ENCODE data around the gene UPK2.
"Not testable (repeated sequence)": the region's sequence is repeated elsewhere in the genome, so short reads cannot be mapped to it uniquely, and the experiment has no call there.

UPK2 gene

DNA sequence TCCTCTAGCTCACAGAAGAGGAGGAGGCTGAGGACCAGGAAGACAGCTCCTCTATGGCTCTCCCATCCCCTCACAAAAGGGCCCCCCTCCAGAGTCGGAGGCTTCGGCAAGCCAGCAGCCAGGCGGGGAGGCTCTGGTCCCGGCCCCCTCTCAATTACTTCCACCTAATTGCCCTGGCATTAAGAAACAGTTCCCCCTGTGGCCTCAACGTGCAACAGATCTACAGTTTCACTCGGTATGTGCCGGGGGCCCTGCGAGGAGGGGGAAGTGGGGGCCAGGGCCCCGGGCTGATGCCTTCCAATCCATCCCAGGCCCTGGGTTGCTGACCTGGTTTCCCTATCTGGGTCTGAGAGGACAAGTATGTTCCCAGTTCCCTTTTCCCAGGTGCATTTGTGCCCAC is 23.3 kb downstream of the UPK2 start:
- H3K27ac Mint-ChIP-seq, result no peak overlapping the region
- H3K36me3 Mint-ChIP-seq (ENCODE audit: low read depth), result no peaks in the 10 kb centered on the region
- DNase-seq, result no peak
- H3K4me3 Mint-ChIP-seq, result no peak overlapping the region
- no peaks in the 10 kb centered on the region for H3K4me1 Mint-ChIP-seq (ENCODE audit: low read depth)
- H3K9me3 Mint-ChIP-seq, result no peaks in the 10 kb centered on the region
- peaks cover 4% of the 10 kb centered on the region for H3K27me3 Mint-ChIP-seq

DNA sequence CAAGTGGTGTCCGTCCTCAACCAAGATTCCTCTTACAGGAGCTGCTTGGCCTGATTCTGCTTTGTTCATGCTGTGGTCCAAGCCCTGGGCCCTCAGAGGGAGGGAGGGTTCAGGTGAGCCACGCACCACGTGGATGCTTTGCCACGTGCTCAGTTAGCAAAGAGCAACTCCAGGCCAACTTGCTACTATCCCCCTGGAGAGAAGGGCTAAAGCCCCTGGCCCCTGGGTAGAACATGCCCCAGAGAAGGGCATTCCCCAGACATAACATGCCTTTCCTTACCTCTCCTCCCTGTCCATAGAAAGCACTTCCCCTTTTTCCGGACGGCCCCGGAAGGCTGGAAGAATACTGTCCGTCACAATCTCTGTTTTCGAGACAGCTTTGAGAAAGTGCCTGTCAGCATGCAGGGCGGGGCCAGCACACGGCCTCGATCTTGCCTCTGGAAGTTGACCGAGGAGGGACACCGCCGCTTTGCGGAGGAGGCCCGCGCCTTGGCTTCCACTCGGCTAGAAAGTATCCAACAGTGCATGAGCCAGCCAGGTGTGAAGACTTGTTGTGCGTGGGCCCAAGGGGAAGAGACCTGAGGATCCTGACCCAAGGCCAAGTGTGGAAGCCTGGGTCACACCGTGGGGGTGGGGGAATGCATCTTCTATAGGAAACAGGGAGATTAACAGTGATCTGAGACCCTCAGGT is 24.2 kb downstream of the UPK2 start:
- DNase-seq, result no peak
- Mint-ChIP-seq H3K9me3 (no peaks in the 10 kb centered on the region), H3K27ac (no peak overlapping the region), H3K4me3 (no peak overlapping the region), H3K27me3 (no peaks in the 10 kb centered on the region), H3K36me3 (ENCODE audit: low read depth) (no peaks in the 10 kb centered on the region), H3K4me1 (ENCODE audit: low read depth) (no peaks in the 10 kb centered on the region)

- not testable (repeated sequence) for H3K27me3 Mint-ChIP-seq; H3K4me1 Mint-ChIP-seq (ENCODE audit: low read depth); H3K4me3 Mint-ChIP-seq; H3K27ac Mint-ChIP-seq; H3K36me3 Mint-ChIP-seq (ENCODE audit: low read depth); DNase-seq; H3K9me3 Mint-ChIP-seq
Measured at GRCh38 chr11:118984337-118984736, 28.2 kb downstream of the UPK2 start.

DNA sequence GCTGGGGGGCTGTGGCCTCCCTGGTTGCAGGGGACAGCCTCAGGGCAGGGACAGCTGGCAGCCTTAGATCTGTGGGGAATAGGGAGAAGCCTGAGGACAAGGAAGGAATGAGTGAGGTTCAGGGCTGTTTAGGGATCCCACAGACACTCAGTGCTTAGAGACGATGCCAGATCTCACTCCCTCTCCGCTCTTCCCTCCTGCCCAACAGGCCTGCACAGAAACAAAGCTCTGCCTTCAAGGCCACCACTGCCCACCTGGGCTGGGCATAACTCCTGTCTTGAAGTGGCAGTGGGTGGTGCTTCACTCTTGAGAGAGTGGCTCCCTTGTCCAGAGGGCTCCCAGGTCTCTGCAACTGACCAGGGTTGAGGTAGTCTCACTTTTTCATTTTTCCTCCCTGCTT is 28.7 kb downstream of the UPK2 start:
- H3K27ac Mint-ChIP-seq, result no peak overlapping the region
- no peaks in the 10 kb centered on the region for H3K36me3 Mint-ChIP-seq (ENCODE audit: low read depth)
- no peak for DNase-seq
- H3K9me3 Mint-ChIP-seq, result no peaks in the 10 kb centered on the region
- H3K27me3 Mint-ChIP-seq, result no peaks in the 10 kb centered on the region
- no peaks in the 10 kb centered on the region for H3K4me1 Mint-ChIP-seq (ENCODE audit: low read depth)
- H3K4me3 Mint-ChIP-seq, result no peak overlapping the region

- H3K9me3 Mint-ChIP-seq, result no peaks in the 10 kb centered on the region
Measured at GRCh38 chr11:118988280-118988679, 32.2 kb downstream of the UPK2 start.

GRCh38 chr11:118991486-118992038 is 35.5 kb downstream of the UPK2 start:
- H3K27ac Mint-ChIP-seq; H3K27me3 Mint-ChIP-seq; H3K4me1 Mint-ChIP-seq (ENCODE audit: low read depth); DNase-seq; H3K4me3 Mint-ChIP-seq; H3K9me3 Mint-ChIP-seq: not testable (repeated sequence)
- peaks cover 24% of the 10 kb centered on the region for H3K36me3 Mint-ChIP-seq (ENCODE audit: low read depth)

More at GRCh38 chr11:118988280-118988679, 32.2 kb downstream of the UPK2 start:
- no peaks in the 10 kb centered on the region for H3K4me1 Mint-ChIP-seq (ENCODE audit: low read depth)
- DNase-seq, result no peak
- H3K27ac Mint-ChIP-seq, result no peak overlapping the region
- H3K27me3 Mint-ChIP-seq, result no peaks in the 10 kb centered on the region
- H3K36me3 Mint-ChIP-seq (ENCODE audit: low read depth), result peaks cover 10% of the 10 kb centered on the region
- no peak overlapping the region for H3K4me3 Mint-ChIP-seq

DNA sequence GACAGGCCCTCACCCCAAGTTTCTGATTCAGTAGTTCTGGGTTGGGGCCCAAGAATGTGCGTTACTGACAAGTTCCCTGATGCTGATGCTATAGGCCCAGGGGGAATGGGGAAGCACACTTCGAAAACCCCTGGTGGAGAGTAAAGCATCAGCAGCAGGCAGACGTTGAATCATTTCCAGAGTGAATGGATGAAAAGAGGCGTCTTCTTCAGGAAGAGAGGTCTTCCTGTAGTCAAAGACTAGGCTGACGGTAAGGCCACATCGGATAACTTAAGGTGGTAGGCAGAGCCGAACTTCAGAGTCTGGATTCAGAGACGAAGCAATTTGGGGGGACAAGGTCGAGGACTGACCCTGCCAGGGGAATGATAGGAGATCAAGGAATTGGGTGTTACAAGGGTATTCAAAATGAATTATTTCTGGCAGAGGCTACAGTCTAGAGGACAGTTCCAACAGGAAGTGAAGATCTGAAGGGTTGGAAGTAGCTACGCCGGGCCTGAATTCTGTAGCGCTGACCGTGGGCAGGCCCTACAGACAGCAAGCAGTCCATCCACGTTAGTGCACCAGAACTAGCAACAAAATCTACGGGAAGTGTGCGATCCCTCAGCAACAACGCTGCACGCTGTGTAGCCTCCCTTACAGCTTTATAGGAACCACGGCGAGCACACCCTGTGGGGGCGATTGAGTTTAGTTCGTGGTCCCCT is 41.0 kb downstream of the UPK2 start:
- H3K27ac Mint-ChIP-seq, result peak overlapping the region; percentile 96
- H3K9me3 Mint-ChIP-seq, result no peaks in the 10 kb centered on the region
- peak overlapping the region; percentile 100 for H3K4me3 Mint-ChIP-seq
- peaks cover 37% of the 10 kb centered on the region for H3K4me1 Mint-ChIP-seq (ENCODE audit: low read depth)
- DNase-seq, result peak; percentile 53
- H3K36me3 Mint-ChIP-seq (ENCODE audit: low read depth), result peaks cover 69% of the 10 kb centered on the region
- no peaks in the 10 kb centered on the region for H3K27me3 Mint-ChIP-seq

- peak; percentile 97 for DNase-seq
- no peaks in the 10 kb centered on the region for H3K27me3 Mint-ChIP-seq
- H3K9me3 Mint-ChIP-seq, result no peaks in the 10 kb centered on the region
- peak within 1 kb of the TSS; percentile 100 for H3K4me3 Mint-ChIP-seq
- H3K27ac Mint-ChIP-seq, result peak within 1 kb of the TSS; percentile 96
- peaks cover 77% of the 10 kb centered on the region for H3K36me3 Mint-ChIP-seq (ENCODE audit: low read depth)
- peaks cover 37% of the 10 kb centered on the region for H3K4me1 Mint-ChIP-seq (ENCODE audit: low read depth)
Measured at GRCh38 chr11:118997627-118998387, 41.7 kb downstream of the UPK2 start, which contains the start of gene CENATAC. TSS of gene CENATAC (plus strand) at chr11:118998138. CDS start at chr11:118998198, 60 bp downstream.

- no peaks in the 10 kb centered on the region for H3K27me3 Mint-ChIP-seq
- peaks cover 79% of the 10 kb centered on the region for H3K36me3 Mint-ChIP-seq (ENCODE audit: low read depth)
- H3K27ac Mint-ChIP-seq, result peak overlapping the region; percentile 96
- H3K4me3 Mint-ChIP-seq, result peak overlapping the region; percentile 100
- no peak for DNase-seq
- H3K4me1 Mint-ChIP-seq (ENCODE audit: low read depth), result peaks cover 40% of the 10 kb centered on the region
- H3K9me3 Mint-ChIP-seq, result no peaks in the 10 kb centered on the region
Measured at GRCh38 chr11:118998388-118998717, 42.3 kb downstream of the UPK2 start.

DNA sequence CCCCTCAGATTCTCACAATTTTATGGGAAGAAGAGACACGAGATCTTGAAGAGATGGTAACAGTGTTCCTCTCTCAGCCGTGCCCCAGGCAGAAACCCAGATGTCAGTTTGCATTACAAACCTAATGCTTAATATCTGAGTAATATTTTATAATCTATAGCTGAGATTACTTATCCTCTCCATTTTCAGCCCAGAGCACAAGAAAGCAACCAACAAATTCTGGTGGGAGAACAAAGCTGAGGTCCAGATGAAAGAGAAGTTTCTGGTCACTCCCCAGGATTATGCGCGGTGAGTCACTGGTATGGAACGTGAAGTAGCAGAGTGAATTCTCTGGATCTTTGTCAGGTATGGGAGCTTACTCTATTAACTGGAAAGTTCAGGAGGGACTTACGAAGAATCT is 42.7 kb downstream of the UPK2 start:
- Mint-ChIP-seq H3K36me3 (ENCODE audit: low read depth) (peaks cover 81% of the 10 kb centered on the region), H3K4me3 (peak overlapping the region; percentile 100), H3K9me3 (no peaks in the 10 kb centered on the region), H3K27ac (peak overlapping the region; percentile 96), H3K27me3 (no peaks in the 10 kb centered on the region), H3K4me1 (ENCODE audit: low read depth) (peaks cover 41% of the 10 kb centered on the region)
- no peak for DNase-seq

- Mint-ChIP-seq H3K36me3 (ENCODE audit: low read depth) (peaks cover 91% of the 10 kb centered on the region), H3K27me3 (no peaks in the 10 kb centered on the region), H3K27ac (peak overlapping the region; percentile 76), H3K4me3 (peak overlapping the region; percentile 27), H3K4me1 (ENCODE audit: low read depth) (peaks cover 46% of the 10 kb centered on the region), H3K9me3 (no peaks in the 10 kb centered on the region)
- DNase-seq, result no peak
Measured at GRCh38 chr11:119000906-119001305, 44.8 kb downstream of the UPK2 start.

GRCh38 chr11:119006656-119007055 is 50.6 kb downstream of the UPK2 start:
- H3K4me3 Mint-ChIP-seq, result no peak overlapping the region
- peak overlapping the region; percentile 31 for H3K27ac Mint-ChIP-seq
- H3K4me1 Mint-ChIP-seq (ENCODE audit: low read depth), result peaks cover 19% of the 10 kb centered on the region
- no peaks in the 10 kb centered on the region for H3K9me3 Mint-ChIP-seq
- no peaks in the 10 kb centered on the region for H3K27me3 Mint-ChIP-seq
- H3K36me3 Mint-ChIP-seq (ENCODE audit: low read depth), result peaks cover 86% of the 10 kb centered on the region
- no peak for DNase-seq

Measured in activated T-cell treated with anti-CD3 and anti-CD28 coated beads, Interleukin-2, amount 50 U/mL, for 24 hours (primary cell).